Coronary artery (tissue), 2 donors: ENCODE measurements around the gene NPPB.
A peak's percentile ranks its signal among the peaks of the same experiment; 100 is the strongest.

Experiments
- DNase-seq: peaks from one replicate; pipeline ENCODE4 v3.0.0-alpha.2; 2017; ENCODE audit warnings: low spot score
- H3K27ac ChIP-seq, 2 donors: fragments of 200-600 bp; sonication (generic); one replicate each; pipeline ENCODE4 v1.5.1; 2016 to 2019
- H3K4me3 ChIP-seq: fragments of 200-600 bp; sonication (generic); 2 replicates; pipeline ENCODE4 v1.5.1; 2016; ENCODE audit warnings: mild to moderate bottlenecking, moderate library complexity
- TF ChIP-seq, protein P1 (sequence below): fragments of 200-600 bp; sonication (generic); IDR thresholded peaks from one replicate; pipeline ENCODE4 v1.5.1; 2019; ENCODE audit warnings: antibody characterized with exemption

The NPPB gene

DNA sequence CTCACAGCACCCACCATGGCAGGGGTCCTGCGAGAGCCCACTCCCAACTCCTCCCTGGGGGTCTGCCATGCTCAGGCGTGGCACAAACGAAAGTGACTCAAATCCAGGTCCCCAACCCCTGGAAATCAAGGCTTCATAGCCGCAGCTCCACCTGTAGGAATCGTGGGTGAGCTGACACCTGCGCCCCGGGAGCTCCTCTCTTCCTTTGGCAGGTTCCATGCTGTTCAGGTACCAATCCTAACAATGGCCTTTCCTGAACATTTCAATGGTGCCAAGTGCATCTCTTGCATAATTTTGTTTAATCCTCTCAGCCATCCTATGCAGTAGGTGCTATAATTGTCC lies 28.9 kb upstream of the NPPB start:
- TF ChIP-seq, protein P1, sequence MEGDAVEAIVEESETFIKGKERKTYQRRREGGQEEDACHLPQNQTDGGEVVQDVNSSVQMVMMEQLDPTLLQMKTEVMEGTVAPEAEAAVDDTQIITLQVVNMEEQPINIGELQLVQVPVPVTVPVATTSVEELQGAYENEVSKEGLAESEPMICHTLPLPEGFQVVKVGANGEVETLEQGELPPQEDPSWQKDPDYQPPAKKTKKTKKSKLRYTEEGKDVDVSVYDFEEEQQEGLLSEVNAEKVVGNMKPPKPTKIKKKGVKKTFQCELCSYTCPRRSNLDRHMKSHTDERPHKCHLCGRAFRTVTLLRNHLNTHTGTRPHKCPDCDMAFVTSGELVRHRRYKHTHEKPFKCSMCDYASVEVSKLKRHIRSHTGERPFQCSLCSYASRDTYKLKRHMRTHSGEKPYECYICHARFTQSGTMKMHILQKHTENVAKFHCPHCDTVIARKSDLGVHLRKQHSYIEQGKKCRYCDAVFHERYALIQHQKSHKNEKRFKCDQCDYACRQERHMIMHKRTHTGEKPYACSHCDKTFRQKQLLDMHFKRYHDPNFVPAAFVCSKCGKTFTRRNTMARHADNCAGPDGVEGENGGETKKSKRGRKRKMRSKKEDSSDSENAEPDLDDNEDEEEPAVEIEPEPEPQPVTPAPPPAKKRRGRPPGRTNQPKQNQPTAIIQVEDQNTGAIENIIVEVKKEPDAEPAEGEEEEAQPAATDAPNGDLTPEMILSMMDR = no peak
- no peak overlapping the region for H3K27ac ChIP-seq

DNA sequence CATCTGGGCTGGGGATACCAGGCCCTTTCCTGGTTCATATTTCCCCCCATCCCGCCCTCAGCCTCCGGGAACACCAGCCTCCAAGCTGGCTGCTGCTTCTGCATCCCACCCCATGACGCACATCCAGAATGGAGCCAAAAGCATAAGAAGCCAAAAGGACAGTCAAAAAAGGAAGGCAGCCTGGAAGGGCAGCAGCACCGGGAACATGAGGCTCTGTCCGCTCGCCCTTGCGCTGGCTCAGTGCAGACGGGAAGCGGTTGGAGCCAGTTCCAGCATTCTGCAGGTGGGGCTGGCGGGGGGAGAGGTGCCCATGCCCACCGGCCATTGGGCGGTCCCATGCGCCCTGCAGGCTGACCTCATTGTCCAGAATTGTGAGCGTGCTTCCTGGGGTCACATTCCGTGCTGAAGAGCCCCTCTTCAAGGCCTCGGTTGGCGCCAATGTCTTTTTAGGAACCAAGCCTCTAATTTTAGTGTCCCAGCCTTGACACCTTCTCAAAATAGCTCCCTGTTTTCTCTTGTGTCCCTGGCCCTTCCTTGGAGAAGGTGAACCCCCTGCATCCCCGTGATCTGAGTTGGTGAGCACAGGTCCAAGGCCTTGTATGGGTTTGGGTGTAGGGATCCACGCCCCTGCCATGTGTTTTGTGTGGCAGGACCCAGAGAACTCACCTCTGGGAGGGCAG lies 28.4 kb upstream of the NPPB start:
- TF ChIP-seq, protein P1 = no peak
- Histone ChIP-seq H3K4me3 (no peak overlapping the region), H3K27ac (no peak overlapping the region)
- DNase-seq = no peak

More for the DNA sequence above, 28.9 kb upstream of the NPPB start:
- H3K4me3 ChIP-seq = no peak overlapping the region
- DNase-seq = no peak

DNA sequence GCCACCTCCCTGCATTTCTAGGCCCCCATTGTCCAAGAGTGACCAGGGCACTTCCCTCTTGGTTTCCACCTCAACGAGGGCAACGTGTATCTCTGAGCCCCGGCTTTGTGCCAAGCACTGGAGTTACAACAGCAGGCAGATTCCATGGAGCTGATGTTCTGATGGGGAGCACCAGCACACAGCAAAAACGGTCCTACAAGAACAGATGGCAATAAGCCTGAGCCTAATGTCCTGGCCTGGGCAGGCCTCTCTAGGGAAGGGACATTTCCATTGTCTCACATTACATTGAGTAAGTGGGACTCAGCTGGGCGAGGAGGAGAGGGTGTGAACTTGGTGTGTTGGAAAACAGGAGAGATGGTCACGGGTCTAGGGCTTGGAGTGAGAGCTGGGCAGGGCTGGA lies 27.2 kb upstream of the NPPB start:
- H3K27ac ChIP-seq = no peak overlapping the region
- no peak for DNase-seq
- H3K4me3 ChIP-seq = no peak overlapping the region
- TF ChIP-seq, protein P1 = no peak

DNA sequence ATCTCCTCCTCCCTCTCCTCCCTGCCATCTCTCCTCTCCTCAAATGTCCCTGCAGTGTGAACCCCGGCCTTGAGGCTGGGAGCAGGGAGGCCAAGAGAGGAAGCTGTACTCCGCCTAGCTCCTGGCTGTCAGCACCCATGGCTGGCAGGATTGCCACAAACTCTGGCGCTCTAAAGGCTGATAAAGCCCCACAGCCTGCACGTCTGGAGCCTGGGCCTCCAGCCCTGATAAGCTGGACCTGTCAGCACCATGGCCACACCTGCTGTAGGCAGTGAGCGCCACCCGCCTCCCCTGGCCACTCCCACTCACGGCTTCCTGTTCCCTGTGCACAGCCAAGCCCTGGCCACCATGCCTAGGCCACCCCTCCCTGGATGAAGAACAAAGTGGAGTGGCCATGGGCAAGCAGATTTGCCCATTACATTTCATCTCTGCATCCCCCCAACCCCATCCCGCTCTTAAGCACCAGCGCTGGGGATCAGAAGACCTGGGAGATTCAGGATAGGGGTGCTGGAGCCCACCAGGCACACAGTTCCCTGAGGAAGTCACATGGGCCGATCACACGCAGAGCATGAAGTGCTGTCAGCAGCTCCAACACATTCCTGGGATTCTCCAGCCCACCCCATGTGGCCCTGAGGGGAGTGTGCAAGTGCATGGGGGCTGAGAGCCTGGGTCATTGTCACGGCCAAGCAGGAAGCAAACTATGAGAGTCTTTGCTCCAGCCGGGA lies 24.2 kb upstream of the NPPB start:
- TF ChIP-seq, protein P1 = no peak
- no peak for DNase-seq

DNA sequence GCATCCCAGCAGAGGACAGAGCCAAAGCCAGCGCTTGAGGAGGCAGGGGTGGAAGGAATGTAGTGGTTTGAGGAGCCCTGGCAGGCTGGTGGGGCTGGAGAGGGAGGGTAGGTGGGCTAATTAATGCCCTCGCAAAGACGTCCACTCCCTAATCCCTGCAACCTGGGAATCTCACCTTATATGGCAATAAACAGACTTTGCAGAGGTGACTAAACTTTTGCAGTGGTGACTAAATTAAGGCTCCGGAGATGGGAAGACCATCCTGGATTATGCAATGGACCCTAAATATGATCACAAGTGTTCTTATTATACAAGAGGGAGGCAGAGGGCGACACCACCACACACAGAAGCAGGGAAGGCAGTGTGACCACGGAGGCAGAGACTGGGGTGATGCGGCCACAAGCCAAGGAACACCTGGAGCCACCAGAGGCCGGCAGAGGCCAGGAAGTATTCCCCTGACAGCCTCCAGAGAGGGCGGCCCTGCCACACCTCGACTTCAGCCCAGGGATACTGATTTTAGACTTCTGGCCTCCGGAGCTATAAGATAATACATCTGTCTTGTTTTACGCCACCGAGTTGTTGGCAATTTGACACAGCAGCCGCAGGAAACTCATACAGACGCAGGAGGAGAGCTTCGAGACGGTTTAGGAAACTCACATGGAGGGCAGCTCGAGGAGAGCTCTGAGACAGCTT lies 23.1 kb upstream of the NPPB start:
- peak overlapping the region in 1 of 2 donors; percentile 38 for H3K27ac ChIP-seq
- TF ChIP-seq, protein P1 = no peak
- no peak overlapping the region for H3K4me3 ChIP-seq
- no peak for DNase-seq

More for the DNA sequence above, 24.2 kb upstream of the NPPB start:
- Histone ChIP-seq H3K4me3 (no peak overlapping the region), H3K27ac (no peak overlapping the region)

DNA sequence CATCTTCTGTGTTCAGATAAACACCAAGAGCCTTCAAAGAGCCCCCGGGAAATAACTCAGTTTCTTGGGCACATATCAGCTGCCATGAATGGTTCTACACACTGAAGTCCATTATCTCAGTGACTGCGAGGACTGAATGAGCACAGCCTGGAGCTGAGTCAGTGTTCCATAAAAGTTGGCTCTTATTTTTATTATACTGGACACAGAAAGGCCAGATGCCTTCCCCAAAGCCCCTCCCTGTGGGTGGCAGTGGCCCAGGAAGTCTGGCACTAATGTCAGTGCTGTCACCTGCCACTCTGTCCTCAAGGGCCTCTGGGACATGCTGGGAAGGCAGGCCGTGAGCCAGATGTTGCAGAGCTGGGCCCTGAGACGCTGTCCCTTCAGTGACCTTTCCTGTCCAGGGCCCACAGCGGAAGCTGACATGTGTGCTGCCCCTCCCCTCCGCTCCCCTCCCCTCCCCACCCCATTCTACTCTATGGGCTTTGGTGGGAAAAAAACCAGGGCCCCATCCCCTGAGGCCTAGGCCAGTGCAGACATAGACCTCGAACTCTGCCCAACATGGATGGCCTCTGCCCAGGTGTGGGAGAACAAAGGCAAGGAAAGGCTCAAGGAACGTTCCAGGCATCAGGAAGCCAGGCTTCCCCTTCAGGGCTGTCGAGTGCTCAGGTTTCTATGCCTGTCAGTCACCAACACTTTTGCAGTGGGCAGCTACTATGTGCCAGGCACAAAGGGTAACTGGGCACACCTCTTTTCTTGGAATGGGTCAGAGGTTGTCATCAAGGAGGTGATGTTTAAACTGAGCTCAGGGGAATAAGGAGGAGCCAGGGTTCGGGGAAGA lies 22.4 kb upstream of the NPPB start:
- H3K27ac ChIP-seq = peak overlapping the region in 1 of 2 donors; percentile 38
- H3K4me3 ChIP-seq = no peak overlapping the region
- TF ChIP-seq, protein P1 = no peak
- DNase-seq = no peak
